Activated CD4-positive, alpha-beta T cell treated with anti-CD3 and anti-CD28 coated beads, Interleukin-10, Interleukin-2, amounts not matched to agents 100 ng/mL and 50 ng/mL, durations not matched to agents 16 hours and 8 hours (primary cell): Measurements from ENCODE around the gene AXDND1.
"Not testable (repeated sequence)": the region's sequence is repeated elsewhere in the genome, so short reads cannot be mapped to it uniquely, and the experiment has no call there.

Experiments
- DNase-seq: peaks from one replicate; pipeline ENCODE4 v3.0.0-alpha.2; 2020

Gene AXDND1

GRCh38 chr1:179366093-179366800, 476 bp downstream of the AXDND1 start:
- no peak for DNase-seq

- DNase-seq: peak; percentile 71
Observed at GRCh38 chr1:179369751-179370341, 4.1 kb downstream of the AXDND1 start.

- DNase-seq: no peak
Observed at GRCh38 chr1:179372160-179372559, 6.4 kb downstream of the AXDND1 start.

GRCh38 chr1:179376223-179376622, 10.5 kb downstream of the AXDND1 start:
- no peak for DNase-seq

GRCh38 chr1:179380299-179380698, 14.5 kb downstream of the AXDND1 start:
- DNase-seq: no peak

GRCh38 chr1:179384027-179384426, 18.3 kb downstream of the AXDND1 start:
- no peak for DNase-seq

GRCh38 chr1:179385510-179385909, 19.7 kb downstream of the AXDND1 start:
- DNase-seq: no peak

- no peak for DNase-seq
Observed at GRCh38 chr1:179393721-179394120, 27.9 kb downstream of the AXDND1 start.

GRCh38 chr1:179399399-179399798, 33.6 kb downstream of the AXDND1 start:
- not testable (repeated sequence) for DNase-seq

GRCh38 chr1:179417760-179418159, 52.0 kb downstream of the AXDND1 start:
- not testable (repeated sequence) for DNase-seq

- DNase-seq: not testable (repeated sequence)
Observed at GRCh38 chr1:179418706-179419105, 52.9 kb downstream of the AXDND1 start.

- DNase-seq: no peak
Observed at GRCh38 chr1:179424610-179425009, 58.8 kb downstream of the AXDND1 start.

GRCh38 chr1:179425186-179425585, 59.4 kb downstream of the AXDND1 start:
- DNase-seq: no peak

- no peak for DNase-seq
Observed at GRCh38 chr1:179437171-179437570, 71.4 kb downstream of the AXDND1 start.

GRCh38 chr1:179439646-179440045, 73.9 kb downstream of the AXDND1 start:
- DNase-seq: not testable (repeated sequence)

- not testable (repeated sequence) for DNase-seq
Observed at GRCh38 chr1:179440301-179440700, 74.5 kb downstream of the AXDND1 start.

GRCh38 chr1:179440971-179441370, 75.2 kb downstream of the AXDND1 start:
- no peak for DNase-seq

GRCh38 chr1:179441501-179441900, 75.7 kb downstream of the AXDND1 start:
- DNase-seq: no peak

- DNase-seq: not testable (repeated sequence)
Observed at GRCh38 chr1:179442846-179443245, 77.1 kb downstream of the AXDND1 start.

GRCh38 chr1:179445593-179445992, 79.8 kb downstream of the AXDND1 start:
- DNase-seq: no peak

- DNase-seq: peak; percentile 8
Observed at GRCh38 chr1:179447489-179447888, 81.7 kb downstream of the AXDND1 start.

- DNase-seq: no peak
Observed at GRCh38 chr1:179448437-179449149, 82.8 kb downstream of the AXDND1 start.

- DNase-seq: not testable (repeated sequence)
Observed at GRCh38 chr1:179459606-179460206, 93.9 kb downstream of the AXDND1 start.

GRCh38 chr1:179465661-179466060, 99.9 kb downstream of the AXDND1 start:
- not testable (repeated sequence) for DNase-seq
